ENCODE measurements around the gene CPB2. TPM values are rescaled to one million over a fixed set of nuclear protein-coding genes. Genes with fewer than 3 reads are reported as not detected.

The CPB2 gene
- polyA plus RNA-seq, 1 donor (not counting 4 experiments of a cell fraction or from before 2014, with no cell fraction given), result 0.26 TPM

GRCh38 chr13:46079770-46080169 lies 25.1 kb downstream of the CPB2 start:
- DNase-seq (ENCODE audit: low read depth, low spot score), result no peak
- H3K4me1 ChIP-seq (ENCODE audit: control insufficient read depth, extremely low read depth, insufficient read depth, low read length), result no peaks in the 10 kb centered on the region
- H3K9ac ChIP-seq (ENCODE audit: control insufficient read depth, extremely low read depth, insufficient read depth, low read length), result no peak overlapping the region
- H4K20me1 ChIP-seq (ENCODE audit: control insufficient read depth, extremely low read depth, insufficient read depth, low read length), result no peaks in the 10 kb centered on the region
- FAIRE-seq, result no peak
- H3K9me1 ChIP-seq (ENCODE audit: control insufficient read depth, extremely low read depth, insufficient read depth, low read length), result no peaks in the 10 kb centered on the region
- H3K36me3 ChIP-seq (ENCODE audit: control insufficient read depth in 2 of 2, extremely low read depth in 1 of 2, insufficient read depth in 2 of 2, low read length in 2 of 2), result no peaks in the 10 kb centered on the region
- no peak overlapping the region for H3K27ac ChIP-seq (ENCODE audit: control insufficient read depth, insufficient read depth, low read length)
- H3K4me2 ChIP-seq (ENCODE audit: control insufficient read depth, extremely low read depth, insufficient read depth, low read depth, low read length), result no peak overlapping the region
- H3K9me3 ChIP-seq (ENCODE audit: control insufficient read depth, low read depth, low read length), result no peaks in the 10 kb centered on the region
- no peaks in the 10 kb centered on the region for H3K27me3 ChIP-seq (ENCODE audit: control insufficient read depth, extremely low read depth, insufficient read depth, low read length)
- TF ChIP-seq, protein P1, sequence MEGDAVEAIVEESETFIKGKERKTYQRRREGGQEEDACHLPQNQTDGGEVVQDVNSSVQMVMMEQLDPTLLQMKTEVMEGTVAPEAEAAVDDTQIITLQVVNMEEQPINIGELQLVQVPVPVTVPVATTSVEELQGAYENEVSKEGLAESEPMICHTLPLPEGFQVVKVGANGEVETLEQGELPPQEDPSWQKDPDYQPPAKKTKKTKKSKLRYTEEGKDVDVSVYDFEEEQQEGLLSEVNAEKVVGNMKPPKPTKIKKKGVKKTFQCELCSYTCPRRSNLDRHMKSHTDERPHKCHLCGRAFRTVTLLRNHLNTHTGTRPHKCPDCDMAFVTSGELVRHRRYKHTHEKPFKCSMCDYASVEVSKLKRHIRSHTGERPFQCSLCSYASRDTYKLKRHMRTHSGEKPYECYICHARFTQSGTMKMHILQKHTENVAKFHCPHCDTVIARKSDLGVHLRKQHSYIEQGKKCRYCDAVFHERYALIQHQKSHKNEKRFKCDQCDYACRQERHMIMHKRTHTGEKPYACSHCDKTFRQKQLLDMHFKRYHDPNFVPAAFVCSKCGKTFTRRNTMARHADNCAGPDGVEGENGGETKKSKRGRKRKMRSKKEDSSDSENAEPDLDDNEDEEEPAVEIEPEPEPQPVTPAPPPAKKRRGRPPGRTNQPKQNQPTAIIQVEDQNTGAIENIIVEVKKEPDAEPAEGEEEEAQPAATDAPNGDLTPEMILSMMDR (optimal IDR thresholded peaks at IDR 0.05 in 1 of 3, IDR thresholded peaks at IDR 0.05 in 1 of 3, conservative IDR thresholded peaks at IDR 0.05 in 1 of 3; ENCODE audit: extremely low read depth in 1 of 3, insufficient read depth in 2 of 3, low read length in 3 of 3), result no peak
- no peak for TF ChIP-seq EZH2 (IDR thresholded peaks at IDR 0.05; ENCODE audit: low read length)
- no peak overlapping the region for H2AFZ ChIP-seq (ENCODE audit: control insufficient read depth, low read length)
- H3K79me2 ChIP-seq (ENCODE audit: control insufficient read depth, insufficient read depth, low read length), result no peaks in the 10 kb centered on the region
- no peak overlapping the region for H3K4me3 ChIP-seq (ENCODE audit: control insufficient read depth in 2 of 3, extremely low read depth in 1 of 3, insufficient read depth in 2 of 3, low read depth in 1 of 3, low read length in 3 of 3)
- dilution Hi-C loops (cut with MboI; ENCODE audit: extremely low pct_ligation_motif_present, low sequenced_read_pairs), result no loop called here

DNA sequence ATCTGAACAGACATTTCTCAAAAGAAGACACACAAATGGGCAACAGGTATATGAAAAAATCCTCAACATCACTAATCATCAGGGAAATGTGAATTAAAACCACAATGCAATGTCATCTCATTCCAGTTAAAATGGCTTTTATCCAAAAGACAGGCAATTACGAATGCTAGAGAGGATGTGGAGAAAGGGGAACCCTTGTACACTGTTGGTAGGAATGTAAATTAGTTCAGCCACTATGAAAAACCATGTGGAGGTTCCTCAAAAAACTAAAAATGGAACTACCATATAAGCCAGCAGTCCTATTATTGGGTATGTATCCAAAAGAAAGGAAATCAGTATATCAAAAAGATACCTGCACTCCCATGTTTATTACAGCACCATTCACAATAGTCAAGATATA lies 27.6 kb downstream of the CPB2 start:
- TF ChIP-seq, protein P1 (optimal IDR thresholded peaks at IDR 0.05 in 1 of 3, IDR thresholded peaks at IDR 0.05 in 1 of 3, conservative IDR thresholded peaks at IDR 0.05 in 1 of 3; ENCODE audit: extremely low read depth in 1 of 3, insufficient read depth in 2 of 3, low read length in 3 of 3), result no peak
- TF ChIP-seq EZH2 (IDR thresholded peaks at IDR 0.05; ENCODE audit: low read length), result no peak
- Histone ChIP-seq H3K4me2 (ENCODE audit: control insufficient read depth, extremely low read depth, insufficient read depth, low read depth, low read length) (no peak overlapping the region), H3K4me1 (ENCODE audit: control insufficient read depth, extremely low read depth, insufficient read depth, low read length) (no peaks in the 10 kb centered on the region), H3K4me3 (ENCODE audit: control insufficient read depth in 2 of 3, extremely low read depth in 1 of 3, insufficient read depth in 2 of 3, low read depth in 1 of 3, low read length in 3 of 3) (no peak overlapping the region), H3K36me3 (ENCODE audit: control insufficient read depth in 2 of 2, extremely low read depth in 1 of 2, insufficient read depth in 2 of 2, low read length in 2 of 2) (no peaks in the 10 kb centered on the region), H4K20me1 (ENCODE audit: control insufficient read depth, extremely low read depth, insufficient read depth, low read length) (no peaks in the 10 kb centered on the region), H3K9me3 (ENCODE audit: control insufficient read depth, low read depth, low read length) (no peaks in the 10 kb centered on the region), H3K9ac (ENCODE audit: control insufficient read depth, extremely low read depth, insufficient read depth, low read length) (no peak overlapping the region), H3K27ac (ENCODE audit: control insufficient read depth, insufficient read depth, low read length) (no peak overlapping the region), H3K79me2 (ENCODE audit: control insufficient read depth, insufficient read depth, low read length) (no peaks in the 10 kb centered on the region), H3K9me1 (ENCODE audit: control insufficient read depth, extremely low read depth, insufficient read depth, low read length) (no peaks in the 10 kb centered on the region), H2AFZ (ENCODE audit: control insufficient read depth, low read length) (no peak overlapping the region), H3K27me3 (ENCODE audit: control insufficient read depth, extremely low read depth, insufficient read depth, low read length) (no peaks in the 10 kb centered on the region)
- DNase-seq (ENCODE audit: low read depth, low spot score), result no peak
- no peak for FAIRE-seq
- dilution Hi-C loops (cut with MboI; ENCODE audit: extremely low pct_ligation_motif_present, low sequenced_read_pairs), result no loop called here
